Erythroblast (primary cell): ENCODE results near the gene CCL23.
A peak's percentile ranks its signal among the peaks of the same experiment; 100 is the strongest.

ENCODE experiments used
- DNase-seq, 2 experiments: peaks; one replicate each; lab custom pipeline; 2025; lab: John Stamatoyannopoulos, UW
- GATA1 ChIP-seq: IDR thresholded peaks from 2 replicates; pipeline ENCODE4 v1.6.1; 2011; ENCODE audit warnings: low read depth, mild to moderate bottlenecking, control low read depth, low read length, moderate library complexity
- POLR2A ChIP-seq: IDR thresholded peaks from 2 replicates; pipeline ENCODE4 v1.6.1; 2011; ENCODE audit warnings: mild to moderate bottlenecking, low read length

The CCL23 gene, protein sequence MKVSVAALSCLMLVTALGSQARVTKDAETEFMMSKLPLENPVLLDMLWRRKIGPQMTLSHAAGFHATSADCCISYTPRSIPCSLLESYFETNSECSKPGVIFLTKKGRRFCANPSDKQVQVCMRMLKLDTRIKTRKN

GRCh38 chr17:36017799-36018198, at the start of gene CCL23:
CCL23 (minus strand) TSS chr17:36017972; CDS start chr17:36017897, 75 bp downstream.
- no peak for DNase-seq
- TF ChIP-seq POLR2A (no peak), GATA1 (no peak)

DNA sequence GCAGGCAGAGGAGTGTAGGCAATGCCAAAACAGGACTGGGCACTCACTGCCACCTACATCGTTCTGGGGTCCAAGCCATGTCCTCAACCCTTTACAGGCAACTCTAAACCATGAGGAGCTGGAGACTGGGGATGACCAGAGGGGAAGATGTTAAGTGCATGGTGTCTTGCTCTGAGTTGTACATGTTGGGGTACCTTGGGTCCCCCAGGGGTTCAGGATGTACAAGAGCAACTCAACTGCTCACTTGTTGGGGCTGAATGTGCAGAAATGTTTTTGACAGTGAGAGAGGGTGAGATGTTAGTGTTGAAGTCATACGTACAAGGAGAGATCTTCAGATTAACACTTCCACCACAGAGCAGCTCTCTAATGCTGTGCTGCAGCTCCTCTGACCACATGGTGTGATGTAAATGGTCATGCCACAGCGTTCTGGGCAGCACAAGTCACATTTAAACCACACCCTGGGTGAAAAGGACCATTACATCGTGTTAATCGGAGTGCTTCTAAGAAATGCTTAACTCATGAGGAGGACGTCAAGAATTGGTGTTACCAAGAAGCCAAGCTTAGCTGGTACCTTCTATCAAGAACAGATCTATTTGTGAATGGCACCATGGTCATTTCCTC, 48.7 kb upstream of the CCL23 start:
- TF ChIP-seq GATA1 (no peak), POLR2A (peak; percentile 48)
- DNase-seq: no peak

DNA sequence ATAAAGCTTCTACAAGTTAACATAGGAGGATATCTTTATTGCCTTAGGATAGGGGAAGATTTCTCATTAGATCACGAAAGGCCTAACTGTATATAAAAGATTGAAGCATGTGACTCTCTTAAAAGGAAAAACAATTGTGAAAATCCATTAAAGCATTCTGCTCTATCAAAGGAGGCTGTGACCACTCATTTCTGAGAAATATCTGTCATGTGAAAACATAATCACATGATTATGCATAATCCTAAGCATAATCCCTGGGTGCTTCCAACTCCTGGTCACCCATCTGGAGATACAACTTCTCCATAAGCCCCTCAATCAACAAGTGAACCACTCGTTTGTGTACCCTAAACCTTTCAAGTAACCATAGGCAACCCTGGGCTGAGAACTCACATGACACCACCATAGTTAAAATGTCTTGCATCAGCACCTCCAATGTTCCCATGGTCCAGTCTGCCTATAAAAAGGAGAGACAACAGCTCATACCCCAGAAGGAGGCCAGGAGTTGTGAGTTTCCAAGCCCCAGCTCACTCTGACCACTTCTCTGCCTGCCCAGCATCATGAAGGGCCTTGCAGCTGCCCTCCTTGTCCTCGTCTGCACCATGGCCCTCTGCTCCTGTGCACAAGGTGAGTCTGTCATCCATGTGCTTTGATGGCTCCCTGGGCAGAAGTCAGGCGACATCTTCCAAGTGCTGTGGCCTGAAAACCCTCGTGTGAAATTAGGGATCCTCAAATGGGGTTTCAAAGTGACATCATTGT, 46.2 kb upstream of the CCL23 start, which contains the start of gene CCL18:
CCL18 (plus strand) TSS at position 487 of the 756 bp plus-strand sequence; CDS start at position 558, 71 bp downstream.
- no peak for TF ChIP-seq POLR2A
- no peak for TF ChIP-seq GATA1
- no peak for DNase-seq

DNA sequence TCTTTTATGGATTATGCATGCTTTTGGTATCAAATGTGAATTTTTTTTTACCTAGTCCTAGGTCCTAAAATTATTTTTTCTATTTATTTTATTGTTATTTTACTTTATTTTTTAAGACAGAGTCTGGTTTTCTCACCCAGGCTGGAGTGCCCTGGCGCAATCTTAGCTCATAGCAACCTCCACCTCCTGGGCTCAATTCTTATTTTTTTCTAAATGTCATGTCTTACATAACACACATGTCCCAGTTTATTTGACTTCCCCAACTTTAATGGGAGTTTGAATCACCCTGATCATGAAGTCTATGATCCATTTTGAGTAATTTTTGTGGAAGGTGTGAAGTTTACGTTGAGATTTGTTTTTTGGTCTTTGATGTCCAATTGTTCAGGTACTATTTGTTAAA, 43.0 kb upstream of the CCL23 start:
- DNase-seq: no peak
- no peak for TF ChIP-seq POLR2A
- TF ChIP-seq GATA1: no peak

DNA sequence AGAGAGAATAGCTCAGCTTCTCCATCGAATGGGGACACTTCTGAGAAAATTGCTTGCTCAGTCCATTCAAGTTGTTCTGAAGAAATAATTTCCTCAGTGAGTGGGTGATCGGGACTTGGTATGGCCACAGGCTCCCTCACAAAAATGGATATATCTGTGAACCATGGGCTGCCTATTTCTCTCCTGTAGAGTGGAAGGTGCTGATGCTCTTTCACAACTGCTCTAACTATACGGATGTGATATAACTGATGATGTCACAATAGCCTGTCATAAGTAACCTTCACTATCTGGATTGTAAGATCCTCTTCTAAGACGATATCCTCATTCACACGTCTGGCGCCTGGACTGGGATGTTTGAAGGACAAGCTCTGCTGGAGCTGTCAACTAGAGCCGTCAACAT, 41.6 kb upstream of the CCL23 start:
- TF ChIP-seq POLR2A: no peak
- no peak for TF ChIP-seq GATA1
- no peak for DNase-seq

DNA sequence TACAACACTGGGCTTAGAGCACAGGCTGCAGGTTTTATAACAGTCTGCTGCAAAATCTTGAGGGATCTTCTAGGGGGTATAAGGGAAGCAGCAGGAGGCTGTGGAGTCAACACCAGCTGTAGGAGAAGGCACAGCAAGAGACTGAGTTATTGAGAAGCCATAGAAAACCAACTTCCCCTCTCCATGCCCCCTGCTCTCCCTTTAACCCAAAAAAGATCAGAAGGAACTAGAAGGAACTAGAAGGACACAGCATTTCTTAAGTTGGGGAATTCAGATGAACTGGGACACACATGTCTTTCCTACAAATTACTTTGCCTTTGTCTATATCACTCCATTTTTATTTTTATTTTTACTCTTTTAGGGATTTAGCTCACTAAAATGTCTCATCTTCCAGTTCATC, 40.1 kb upstream of the CCL23 start:
- TF ChIP-seq POLR2A (no peak), GATA1 (no peak)
- DNase-seq: no peak

- no peak for TF ChIP-seq GATA1
- no peak for TF ChIP-seq POLR2A
These were observed 38.2 kb upstream of the CCL23 start for GRCh38 chr17:36055921-36056520.

DNA sequence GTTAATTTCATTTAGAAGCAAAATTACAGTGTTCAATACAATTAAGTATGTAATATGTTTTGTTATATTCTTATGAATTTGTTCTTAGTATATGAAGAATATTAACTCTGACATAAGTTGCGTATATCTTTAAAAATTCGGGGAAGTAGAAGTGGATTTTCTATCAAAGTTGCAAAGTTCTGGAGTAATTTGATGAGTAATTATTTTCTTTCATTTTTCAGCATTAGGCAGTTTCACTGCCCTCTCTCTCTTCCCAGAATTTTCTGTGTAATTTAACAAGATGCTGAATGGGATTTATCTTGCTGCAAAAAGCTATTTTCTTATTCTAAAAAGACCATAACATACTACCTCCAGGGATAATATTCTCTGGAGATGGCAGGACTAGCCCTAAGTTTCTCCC, 37.4 kb upstream of the CCL23 start:
- no peak for DNase-seq

More at GRCh38 chr17:36055921-36056520, 38.2 kb upstream of the CCL23 start:
- no peak for DNase-seq

GRCh38 chr17:36049643-36050042, 31.9 kb upstream of the CCL23 start:
- TF ChIP-seq POLR2A (no peak), GATA1 (no peak)
- DNase-seq: no peak

More for the DNA sequence above, 37.4 kb upstream of the CCL23 start:
- no peak for TF ChIP-seq GATA1
- no peak for TF ChIP-seq POLR2A

DNA sequence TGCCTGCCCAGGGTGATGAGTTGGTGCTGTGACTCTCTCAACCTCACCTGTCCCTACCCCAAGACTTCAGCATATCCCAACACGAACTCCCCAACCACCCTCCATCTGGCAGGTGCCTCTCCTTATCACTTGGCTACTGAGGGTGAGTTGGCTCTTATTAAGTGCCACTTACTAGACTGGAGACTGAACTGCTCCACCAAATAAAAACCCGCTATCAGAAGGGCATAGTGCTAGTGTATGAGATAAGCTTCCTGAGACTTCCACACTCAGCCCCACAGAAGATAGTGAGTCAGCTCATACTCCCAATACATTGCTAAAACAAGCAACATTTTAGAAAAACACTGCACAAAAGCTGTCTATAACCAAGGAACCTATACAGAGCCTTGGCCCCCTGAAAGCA, 30.3 kb upstream of the CCL23 start:
- TF ChIP-seq GATA1 (no peak), POLR2A (peak; percentile 39)
- DNase-seq: peak; percentile 17 to 65

DNA sequence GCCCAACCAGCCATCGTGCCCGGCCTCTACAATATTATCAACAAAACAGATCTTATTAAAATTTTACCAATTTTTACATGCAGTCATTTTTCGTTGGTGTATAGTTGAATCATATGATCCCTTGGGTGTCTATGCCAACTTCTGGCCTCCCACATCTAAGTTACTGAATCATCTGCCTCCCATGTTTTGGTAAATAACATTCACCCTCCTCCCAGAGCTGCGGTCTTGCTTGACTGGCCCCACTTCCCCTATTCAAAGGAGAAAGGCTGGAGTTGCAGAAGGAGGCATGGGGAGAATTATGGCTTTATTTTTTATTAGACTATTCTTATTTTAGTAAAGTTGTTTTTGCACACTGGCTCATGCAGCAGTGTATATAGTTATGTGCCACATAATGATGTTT, 18.5 kb upstream of the CCL23 start:
- no peak for DNase-seq
- TF ChIP-seq GATA1 (no peak), POLR2A (no peak)

DNA sequence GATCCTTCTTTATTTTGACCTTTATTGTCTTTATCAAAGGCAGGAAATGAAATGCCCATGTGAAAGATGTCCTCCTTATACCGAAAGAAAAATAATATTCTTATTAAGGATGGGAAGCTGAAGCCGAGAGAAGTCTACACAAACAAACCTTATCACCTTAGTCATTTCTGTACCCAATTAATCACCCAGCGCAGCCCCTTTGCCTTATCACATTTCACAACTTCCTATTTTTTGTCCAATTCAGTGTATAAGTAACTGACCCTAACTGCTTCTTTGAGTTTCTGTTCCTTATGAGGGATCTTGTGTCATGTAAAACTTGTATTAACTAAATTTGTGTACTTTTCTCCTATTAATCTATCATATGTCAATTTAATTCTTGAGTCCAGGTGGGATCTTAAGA, 16.4 kb upstream of the CCL23 start:
- DNase-seq: peak in 1 of 2 experiments; percentile 8
- TF ChIP-seq POLR2A (peak; percentile 42), GATA1 (no peak)

DNA sequence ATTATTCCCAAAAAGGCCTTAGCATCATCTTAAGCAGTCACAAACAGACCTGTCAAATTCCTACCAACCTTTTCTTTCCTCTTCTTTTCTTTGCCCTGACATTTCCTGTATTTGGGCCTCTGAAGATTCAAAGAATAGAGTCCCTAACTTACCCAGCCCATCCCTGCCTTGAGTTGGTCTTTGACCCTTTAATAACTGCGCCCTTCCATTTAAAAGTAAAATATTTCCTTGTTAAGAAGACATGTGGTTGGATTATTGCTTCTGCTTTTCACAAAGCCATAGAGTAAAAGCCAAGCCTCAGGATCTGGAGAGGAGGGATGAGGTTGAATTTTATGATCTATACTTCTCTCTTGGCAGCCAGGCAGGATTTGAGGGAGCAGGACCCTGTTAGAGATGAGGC, 13.2 kb upstream of the CCL23 start:
- TF ChIP-seq GATA1: no peak
- TF ChIP-seq POLR2A: no peak

DNA sequence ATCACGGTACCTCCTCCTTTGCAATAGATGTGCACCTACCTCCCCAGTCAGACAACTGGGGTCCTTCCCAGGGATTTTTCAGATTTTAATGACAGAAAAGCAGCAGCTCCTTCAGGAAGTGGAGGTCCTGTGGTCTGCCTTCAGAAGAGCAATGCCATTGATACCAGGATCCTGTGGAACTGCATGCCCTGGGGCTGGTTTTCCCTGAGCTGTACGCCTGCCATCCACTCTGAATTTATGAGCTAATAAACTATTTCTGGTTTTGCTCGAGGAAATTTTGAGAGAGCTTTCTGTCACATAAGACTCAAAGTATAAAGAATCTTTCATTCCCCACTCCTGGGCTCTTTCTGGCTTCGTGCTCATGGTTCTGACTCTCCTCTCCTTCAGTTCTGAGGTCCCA, 10.0 kb upstream of the CCL23 start:
- DNase-seq: no peak
- TF ChIP-seq GATA1 (no peak), POLR2A (no peak)

More for the DNA sequence above, 13.2 kb upstream of the CCL23 start:
- DNase-seq: no peak
